Neural cell (in vitro differentiated cells): ENCODE measurements around the gene CAPN12. TPM values are rescaled to one million over a fixed set of nuclear protein-coding genes. Genes with fewer than 3 reads are reported as not detected.

Source experiments
- H2AFZ ChIP-seq: fragments of 200-600, 300-800 bp; sonication (generic), shearing (Covaris generic); 2 replicates; pipeline ENCODE4 v1.6.0; 2014; ENCODE audit warnings: low read depth, mild to moderate bottlenecking, antibody characterized with exemption, low read length, moderate library complexity
- H3F3A ChIP-seq: fragments of 200-600 bp; shearing (Covaris generic); 2 replicates; pipeline ENCODE4 v1.6.1; 2016; ENCODE audit warnings: mild to moderate bottlenecking, moderate library complexity, mixed read lengths, antibody characterized with exemption, low read length; ENCODE audit not compliant: insufficient read depth, poor library complexity, severe bottlenecking
- H3K27ac ChIP-seq: fragments of 200-600, 300-800 bp; sonication (generic), shearing (Covaris generic); 2 replicates; pipeline ENCODE4 v1.5.1; 2014; ENCODE audit warnings: mild to moderate bottlenecking, low read length, moderate library complexity
- H3K27me3 ChIP-seq: fragments of 300-800, 200-600 bp; sonication (generic), shearing (Covaris generic); 2 replicates; pipeline ENCODE4 v1.6.0; 2014; ENCODE audit warnings: mild to moderate bottlenecking, low read depth, low read length, moderate library complexity; ENCODE audit not compliant: insufficient read depth
- H3K36me3 ChIP-seq: fragments of 300-800, 200-600 bp; sonication (generic), shearing (Covaris generic); 2 replicates; pipeline ENCODE4 v1.5.1; 2014; ENCODE audit warnings: mild to moderate bottlenecking, antibody characterized with exemption, low read length, moderate library complexity; ENCODE audit not compliant: insufficient read depth
- H3K4me2 ChIP-seq: fragments of 300-800, 200-600 bp; sonication (generic), shearing (Covaris generic); 2 replicates; pipeline ENCODE4 v1.6.0; 2014; ENCODE audit warnings: mild to moderate bottlenecking, low read length
- H3K4me3 ChIP-seq: fragments of 300-800, 200-600 bp; sonication (generic), shearing (Covaris generic); 2 replicates; pipeline ENCODE4 v1.5.1; 2014; ENCODE audit warnings: mild to moderate bottlenecking, low read length, moderate library complexity
- H3K79me2 ChIP-seq: fragments of 200-600 bp; shearing (Covaris generic); replicated peaks from 2 replicates; pipeline ENCODE4 v1.6.0; 2014; ENCODE audit warnings: mild to moderate bottlenecking, low read length, moderate library complexity; ENCODE audit not compliant: insufficient read depth
- H3K9ac ChIP-seq: fragments of 300-800, 200-600 bp; sonication (generic), shearing (Covaris generic); 2 replicates; pipeline ENCODE4 v1.6.1; 2016; ENCODE audit warnings: mild to moderate bottlenecking, low read length, mixed read lengths
- H3K9me2 ChIP-seq: fragments of 200-600 bp; shearing (Covaris generic); 2 replicates; pipeline ENCODE4 v1.6.1; 2016; ENCODE audit warnings: mild to moderate bottlenecking, low read length, mixed read lengths; ENCODE audit not compliant: insufficient read depth
- H3K9me3 ChIP-seq: fragments of 200-600, 300-800 bp; sonication (generic), shearing (Covaris generic); 2 replicates; pipeline ENCODE4 v1.6.1; 2016; ENCODE audit warnings: mild to moderate bottlenecking, mixed run types, low read length, moderate library complexity, mixed read lengths
- H4K20me1 ChIP-seq: fragments of 200-600 bp; shearing (Covaris generic); 2 replicates; pipeline ENCODE4 v1.6.1; 2016; ENCODE audit warnings: mild to moderate bottlenecking, mixed run types; ENCODE audit not compliant: insufficient read depth
- EP300 ChIP-seq: fragments of 450-650 bp; conservative IDR thresholded peaks from 2 replicates; pipeline ENCODE4 v1.6.1; 2014; ENCODE audit warnings: antibody characterized with exemption, mild to moderate bottlenecking, moderate library complexity; ENCODE audit not compliant: poor library complexity, severe bottlenecking
- EZH2 ChIP-seq: fragments of 200-600, 300-800 bp; shearing (Covaris generic), sonication (generic); IDR thresholded peaks from 2 replicates; pipeline ENCODE4 v1.6.1; 2014; ENCODE audit warnings: antibody characterized with exemption, low read length, borderline replicate concordance, mild to moderate bottlenecking; ENCODE audit not compliant: insufficient read depth, poor library complexity, severe bottlenecking
- MXI1 ChIP-seq: fragments of 450-650 bp; conservative IDR thresholded peaks from 2 replicates; pipeline ENCODE4 v1.6.1; 2014; ENCODE audit warnings: antibody characterized with exemption, mild to moderate bottlenecking; ENCODE audit not compliant: poor library complexity, severe bottlenecking
- POLR2AphosphoS5 ChIP-seq: IDR thresholded peaks from 2 replicates; pipeline ENCODE4 v1.6.1; 2012
- RAD21 ChIP-seq: fragments of 450-650 bp; conservative IDR thresholded peaks from 2 replicates; pipeline ENCODE4 v1.6.1; 2014; ENCODE audit warnings: antibody characterized with exemption, mild to moderate bottlenecking, moderate library complexity
- SMC3 ChIP-seq: fragments of 450-650 bp; conservative IDR thresholded peaks from 2 replicates; pipeline ENCODE4 v1.6.1; 2014; ENCODE audit warnings: antibody characterized with exemption, mild to moderate bottlenecking, moderate library complexity; ENCODE audit not compliant: poor library complexity
- TAF1 ChIP-seq: IDR thresholded peaks from 2 replicates; pipeline ENCODE4 v1.6.1; 2012; ENCODE audit warnings: low read depth
- polyA plus RNA-seq: library from polyadenylated mRNA; depleted of rRNA; stranded (reverse); fragments of >200 nt; gene quantifications from 2 replicates; pipeline ENCODE4 v1.2.3, GENCODE V29; 2014
- TF ChIP-seq, protein P1 (sequence below): IDR thresholded peaks from 2 replicates; pipeline ENCODE4 v1.6.1; 2012; ENCODE audit warnings: borderline replicate concordance
- TF ChIP-seq, protein P2 (sequence below): fragments of 450-650 bp; IDR thresholded peaks from 2 replicates; pipeline ENCODE4 v1.5.1; 2014; ENCODE audit warnings: antibody characterized with exemption, mild to moderate bottlenecking, moderate library complexity; ENCODE audit not compliant: poor library complexity, severe bottlenecking

CAPN12 gene
- polyA plus RNA-seq, 1 donor from 2014 or later = not detected

DNA sequence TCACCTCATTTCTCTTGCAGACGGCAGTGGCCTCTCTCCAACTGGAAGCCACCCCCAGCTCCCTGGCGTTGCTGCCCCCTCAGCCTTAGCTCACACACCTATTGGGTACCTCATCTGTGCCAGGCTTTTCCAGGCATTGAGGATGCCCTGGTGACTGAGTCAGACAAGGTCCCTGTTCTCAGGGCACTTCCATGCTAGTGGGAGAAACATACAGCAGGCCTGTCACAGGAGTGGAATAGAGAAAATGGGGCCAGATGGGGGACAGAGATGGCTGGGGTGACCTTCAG is 33.9 kb downstream of the CAPN12 start:
- TF ChIP-seq SMC3 = no peak
- no peak for TF ChIP-seq MXI1
- no peak for TF ChIP-seq POLR2AphosphoS5
- no peak for TF ChIP-seq EZH2
- TF ChIP-seq, protein P1, sequence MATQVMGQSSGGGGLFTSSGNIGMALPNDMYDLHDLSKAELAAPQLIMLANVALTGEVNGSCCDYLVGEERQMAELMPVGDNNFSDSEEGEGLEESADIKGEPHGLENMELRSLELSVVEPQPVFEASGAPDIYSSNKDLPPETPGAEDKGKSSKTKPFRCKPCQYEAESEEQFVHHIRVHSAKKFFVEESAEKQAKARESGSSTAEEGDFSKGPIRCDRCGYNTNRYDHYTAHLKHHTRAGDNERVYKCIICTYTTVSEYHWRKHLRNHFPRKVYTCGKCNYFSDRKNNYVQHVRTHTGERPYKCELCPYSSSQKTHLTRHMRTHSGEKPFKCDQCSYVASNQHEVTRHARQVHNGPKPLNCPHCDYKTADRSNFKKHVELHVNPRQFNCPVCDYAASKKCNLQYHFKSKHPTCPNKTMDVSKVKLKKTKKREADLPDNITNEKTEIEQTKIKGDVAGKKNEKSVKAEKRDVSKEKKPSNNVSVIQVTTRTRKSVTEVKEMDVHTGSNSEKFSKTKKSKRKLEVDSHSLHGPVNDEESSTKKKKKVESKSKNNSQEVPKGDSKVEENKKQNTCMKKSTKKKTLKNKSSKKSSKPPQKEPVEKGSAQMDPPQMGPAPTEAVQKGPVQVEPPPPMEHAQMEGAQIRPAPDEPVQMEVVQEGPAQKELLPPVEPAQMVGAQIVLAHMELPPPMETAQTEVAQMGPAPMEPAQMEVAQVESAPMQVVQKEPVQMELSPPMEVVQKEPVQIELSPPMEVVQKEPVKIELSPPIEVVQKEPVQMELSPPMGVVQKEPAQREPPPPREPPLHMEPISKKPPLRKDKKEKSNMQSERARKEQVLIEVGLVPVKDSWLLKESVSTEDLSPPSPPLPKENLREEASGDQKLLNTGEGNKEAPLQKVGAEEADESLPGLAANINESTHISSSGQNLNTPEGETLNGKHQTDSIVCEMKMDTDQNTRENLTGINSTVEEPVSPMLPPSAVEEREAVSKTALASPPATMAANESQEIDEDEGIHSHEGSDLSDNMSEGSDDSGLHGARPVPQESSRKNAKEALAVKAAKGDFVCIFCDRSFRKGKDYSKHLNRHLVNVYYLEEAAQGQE = no peak
- no peak for TF ChIP-seq TAF1
- no peak for TF ChIP-seq RAD21
- TF ChIP-seq, protein P2, sequence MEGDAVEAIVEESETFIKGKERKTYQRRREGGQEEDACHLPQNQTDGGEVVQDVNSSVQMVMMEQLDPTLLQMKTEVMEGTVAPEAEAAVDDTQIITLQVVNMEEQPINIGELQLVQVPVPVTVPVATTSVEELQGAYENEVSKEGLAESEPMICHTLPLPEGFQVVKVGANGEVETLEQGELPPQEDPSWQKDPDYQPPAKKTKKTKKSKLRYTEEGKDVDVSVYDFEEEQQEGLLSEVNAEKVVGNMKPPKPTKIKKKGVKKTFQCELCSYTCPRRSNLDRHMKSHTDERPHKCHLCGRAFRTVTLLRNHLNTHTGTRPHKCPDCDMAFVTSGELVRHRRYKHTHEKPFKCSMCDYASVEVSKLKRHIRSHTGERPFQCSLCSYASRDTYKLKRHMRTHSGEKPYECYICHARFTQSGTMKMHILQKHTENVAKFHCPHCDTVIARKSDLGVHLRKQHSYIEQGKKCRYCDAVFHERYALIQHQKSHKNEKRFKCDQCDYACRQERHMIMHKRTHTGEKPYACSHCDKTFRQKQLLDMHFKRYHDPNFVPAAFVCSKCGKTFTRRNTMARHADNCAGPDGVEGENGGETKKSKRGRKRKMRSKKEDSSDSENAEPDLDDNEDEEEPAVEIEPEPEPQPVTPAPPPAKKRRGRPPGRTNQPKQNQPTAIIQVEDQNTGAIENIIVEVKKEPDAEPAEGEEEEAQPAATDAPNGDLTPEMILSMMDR = no peak
- TF ChIP-seq EP300 = no peak
- H2AFZ ChIP-seq = no peak overlapping the region

DNA sequence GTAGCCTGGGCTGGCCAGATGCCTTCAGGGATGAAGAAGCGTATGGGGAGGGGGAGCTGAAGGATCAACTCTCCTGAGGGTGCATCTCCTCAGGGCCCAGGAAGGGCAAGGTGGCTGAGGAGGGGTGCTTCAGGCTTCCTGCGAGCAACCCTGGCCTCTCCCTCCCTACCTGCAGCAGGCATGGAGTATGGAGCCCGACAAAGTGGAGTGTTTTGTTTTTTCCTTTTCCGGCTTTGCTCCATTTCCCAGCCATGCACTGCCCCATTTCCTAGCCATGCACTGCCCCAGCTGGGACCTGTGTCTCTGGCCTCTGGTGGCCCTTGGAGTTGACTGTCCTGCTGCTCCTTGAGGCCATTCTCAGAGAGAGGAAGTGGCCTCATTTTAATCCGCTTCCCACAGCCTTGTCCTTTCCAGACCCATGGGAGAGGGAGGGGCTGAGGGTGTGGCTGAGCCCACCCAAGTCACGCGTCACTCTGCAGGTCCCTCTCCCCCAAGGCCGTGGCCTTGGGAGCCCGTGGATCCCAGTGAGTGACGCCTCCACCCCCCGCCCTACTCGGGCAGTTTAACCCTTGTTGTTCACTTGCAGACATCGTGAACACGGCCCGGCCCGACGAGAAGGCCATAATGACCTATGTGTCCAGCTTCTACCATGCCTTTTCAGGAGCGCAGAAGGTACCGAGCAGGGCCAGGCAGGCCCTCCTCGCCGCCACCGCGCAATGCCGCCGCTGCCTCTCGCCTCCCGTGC is 34.4 kb downstream of the CAPN12 start:
- Histone ChIP-seq H3K36me3 (no peaks in the 10 kb centered on the region), H3K4me2 (no peak overlapping the region), H3K4me3 (no peak overlapping the region), H3K9me2 (no peaks in the 10 kb centered on the region), H3K9me3 (no peaks in the 10 kb centered on the region), H3K27me3 (no peaks in the 10 kb centered on the region), H3K27ac (no peak overlapping the region), H3K79me2 (no peaks in the 10 kb centered on the region), H3F3A (no peaks in the 10 kb centered on the region), H4K20me1 (no peaks in the 10 kb centered on the region), H2AFZ (no peak overlapping the region), H3K9ac (no peak overlapping the region)
- TF ChIP-seq, protein P2 = no peak
- TF ChIP-seq EP300 = no peak
- no peak for TF ChIP-seq TAF1
- TF ChIP-seq POLR2AphosphoS5 = no peak
- no peak for TF ChIP-seq EZH2
- no peak for TF ChIP-seq SMC3
- no peak for TF ChIP-seq RAD21
- TF ChIP-seq MXI1 = no peak
- TF ChIP-seq, protein P1 = no peak

More for the DNA sequence above, 33.9 kb downstream of the CAPN12 start:
- Histone ChIP-seq H3K79me2 (no peaks in the 10 kb centered on the region), H3K9ac (no peak overlapping the region), H4K20me1 (no peaks in the 10 kb centered on the region), H3F3A (no peaks in the 10 kb centered on the region), H3K9me3 (no peaks in the 10 kb centered on the region), H3K4me3 (no peak overlapping the region), H3K27ac (no peak overlapping the region), H3K4me2 (no peak overlapping the region), H3K36me3 (no peaks in the 10 kb centered on the region), H3K27me3 (no peaks in the 10 kb centered on the region), H3K9me2 (no peaks in the 10 kb centered on the region)
